Measurements from ENCODE around the gene HES3.

DNA sequence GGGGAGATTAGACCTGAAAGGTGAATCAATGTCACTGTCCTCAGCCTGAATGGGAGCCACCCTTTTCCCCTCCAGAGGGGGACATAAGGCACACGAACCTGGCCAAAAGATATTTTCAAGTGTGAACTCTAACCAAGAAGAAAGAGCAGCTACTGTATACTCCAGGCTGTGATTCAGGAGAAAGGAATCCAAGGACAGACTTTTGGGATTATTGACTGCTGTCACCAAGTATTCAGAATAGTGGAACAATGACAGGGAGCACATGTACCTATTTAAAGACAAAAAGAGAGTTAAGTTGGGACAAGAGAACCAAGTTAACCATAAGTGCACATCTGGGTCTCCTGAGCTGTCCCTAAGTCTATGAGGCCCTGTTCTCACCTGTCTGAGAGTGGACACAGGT is 10.6 kb upstream of the HES3 start:
- TF ChIP-seq, protein P1, sequence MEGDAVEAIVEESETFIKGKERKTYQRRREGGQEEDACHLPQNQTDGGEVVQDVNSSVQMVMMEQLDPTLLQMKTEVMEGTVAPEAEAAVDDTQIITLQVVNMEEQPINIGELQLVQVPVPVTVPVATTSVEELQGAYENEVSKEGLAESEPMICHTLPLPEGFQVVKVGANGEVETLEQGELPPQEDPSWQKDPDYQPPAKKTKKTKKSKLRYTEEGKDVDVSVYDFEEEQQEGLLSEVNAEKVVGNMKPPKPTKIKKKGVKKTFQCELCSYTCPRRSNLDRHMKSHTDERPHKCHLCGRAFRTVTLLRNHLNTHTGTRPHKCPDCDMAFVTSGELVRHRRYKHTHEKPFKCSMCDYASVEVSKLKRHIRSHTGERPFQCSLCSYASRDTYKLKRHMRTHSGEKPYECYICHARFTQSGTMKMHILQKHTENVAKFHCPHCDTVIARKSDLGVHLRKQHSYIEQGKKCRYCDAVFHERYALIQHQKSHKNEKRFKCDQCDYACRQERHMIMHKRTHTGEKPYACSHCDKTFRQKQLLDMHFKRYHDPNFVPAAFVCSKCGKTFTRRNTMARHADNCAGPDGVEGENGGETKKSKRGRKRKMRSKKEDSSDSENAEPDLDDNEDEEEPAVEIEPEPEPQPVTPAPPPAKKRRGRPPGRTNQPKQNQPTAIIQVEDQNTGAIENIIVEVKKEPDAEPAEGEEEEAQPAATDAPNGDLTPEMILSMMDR (IDR thresholded peaks at IDR 0.05; ENCODE audit: low read depth, low read length, poor library complexity, severe bottlenecking): no peak
- TF ChIP-seq EZH2phosphoT487 (IDR thresholded peaks at IDR 0.05; ENCODE audit: borderline replicate concordance, low read length): no peak

Data from DOHH2 (cell line).